ENCODE results near the gene FOXO6. TPM values are rescaled to one million over a fixed set of nuclear protein-coding genes. Genes with fewer than 3 reads are reported as not detected.

Gene FOXO6
- total RNA-seq, 1 experiment from 2014 or later = 0.47 TPM

GRCh38 chr1:41424581-41425118, 63.4 kb downstream of the FOXO6 start:
- peaks cover 14% of the 10 kb centered on the region for H3K27me3 Mint-ChIP-seq (ENCODE audit: unreplicated experiment)
- H3K36me3 Mint-ChIP-seq (ENCODE audit: insufficient read depth, unreplicated experiment) = no peaks in the 10 kb centered on the region
- peaks cover 3% of the 10 kb centered on the region for H3K4me1 Mint-ChIP-seq (ENCODE audit: low read depth, unreplicated experiment)
- no peak overlapping the region for H3K4me3 Mint-ChIP-seq (ENCODE audit: low read depth, unreplicated experiment)
- BruUV-seq (replicated peaks) = no TSS peak
- H3K27ac Mint-ChIP-seq (ENCODE audit: unreplicated experiment) = no peak overlapping the region
- no peak for DNase-seq
- no peaks in the 10 kb centered on the region for H3K9me3 Mint-ChIP-seq (ENCODE audit: low read depth, unreplicated experiment)
- intact Hi-C loops (cut with micrococcal nuclease; ENCODE audit: unreplicated experiment) = no loop called here
- CTCF ChIA-PET = no interaction called here
- TF ChIP-seq, protein P1, sequence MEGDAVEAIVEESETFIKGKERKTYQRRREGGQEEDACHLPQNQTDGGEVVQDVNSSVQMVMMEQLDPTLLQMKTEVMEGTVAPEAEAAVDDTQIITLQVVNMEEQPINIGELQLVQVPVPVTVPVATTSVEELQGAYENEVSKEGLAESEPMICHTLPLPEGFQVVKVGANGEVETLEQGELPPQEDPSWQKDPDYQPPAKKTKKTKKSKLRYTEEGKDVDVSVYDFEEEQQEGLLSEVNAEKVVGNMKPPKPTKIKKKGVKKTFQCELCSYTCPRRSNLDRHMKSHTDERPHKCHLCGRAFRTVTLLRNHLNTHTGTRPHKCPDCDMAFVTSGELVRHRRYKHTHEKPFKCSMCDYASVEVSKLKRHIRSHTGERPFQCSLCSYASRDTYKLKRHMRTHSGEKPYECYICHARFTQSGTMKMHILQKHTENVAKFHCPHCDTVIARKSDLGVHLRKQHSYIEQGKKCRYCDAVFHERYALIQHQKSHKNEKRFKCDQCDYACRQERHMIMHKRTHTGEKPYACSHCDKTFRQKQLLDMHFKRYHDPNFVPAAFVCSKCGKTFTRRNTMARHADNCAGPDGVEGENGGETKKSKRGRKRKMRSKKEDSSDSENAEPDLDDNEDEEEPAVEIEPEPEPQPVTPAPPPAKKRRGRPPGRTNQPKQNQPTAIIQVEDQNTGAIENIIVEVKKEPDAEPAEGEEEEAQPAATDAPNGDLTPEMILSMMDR (IDR thresholded peaks at IDR 0.05; ENCODE audit: unreplicated experiment) = no peak

DNA sequence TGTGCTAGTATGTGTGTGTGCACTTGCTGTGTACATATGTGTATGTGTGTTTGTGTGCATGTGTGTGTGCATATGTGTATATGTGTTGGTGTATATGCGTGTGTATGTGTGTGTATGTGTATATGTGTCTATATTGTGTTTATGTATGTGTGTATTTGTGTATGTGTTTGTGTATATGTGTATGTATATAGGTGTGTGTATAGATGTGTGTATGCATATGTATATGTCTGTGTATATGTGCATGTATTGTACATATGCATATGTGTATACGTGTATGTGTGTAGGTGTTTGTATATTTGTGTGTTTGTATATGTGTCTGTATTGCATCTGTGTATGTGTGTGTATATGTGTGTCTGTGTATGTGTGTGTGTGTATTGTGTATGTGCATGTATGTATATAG, 64.1 kb downstream of the FOXO6 start:
- BruUV-seq (replicated peaks) = no TSS peak
- Mint-ChIP-seq H3K9me3 (ENCODE audit: low read depth, unreplicated experiment) (no peaks in the 10 kb centered on the region), H3K4me1 (ENCODE audit: low read depth, unreplicated experiment) (no peaks in the 10 kb centered on the region), H3K4me3 (ENCODE audit: low read depth, unreplicated experiment) (no peak overlapping the region), H3K36me3 (ENCODE audit: insufficient read depth, unreplicated experiment) (no peaks in the 10 kb centered on the region), H3K27ac (ENCODE audit: unreplicated experiment) (no peak overlapping the region), H3K27me3 (ENCODE audit: unreplicated experiment) (peaks cover 14% of the 10 kb centered on the region)
- DNase-seq = no peak
- CTCF ChIA-PET = no interaction called here
- TF ChIP-seq, protein P1 (IDR thresholded peaks at IDR 0.05; ENCODE audit: unreplicated experiment) = no peak
- intact Hi-C loops (cut with micrococcal nuclease; ENCODE audit: unreplicated experiment) = no loop called here

DNA sequence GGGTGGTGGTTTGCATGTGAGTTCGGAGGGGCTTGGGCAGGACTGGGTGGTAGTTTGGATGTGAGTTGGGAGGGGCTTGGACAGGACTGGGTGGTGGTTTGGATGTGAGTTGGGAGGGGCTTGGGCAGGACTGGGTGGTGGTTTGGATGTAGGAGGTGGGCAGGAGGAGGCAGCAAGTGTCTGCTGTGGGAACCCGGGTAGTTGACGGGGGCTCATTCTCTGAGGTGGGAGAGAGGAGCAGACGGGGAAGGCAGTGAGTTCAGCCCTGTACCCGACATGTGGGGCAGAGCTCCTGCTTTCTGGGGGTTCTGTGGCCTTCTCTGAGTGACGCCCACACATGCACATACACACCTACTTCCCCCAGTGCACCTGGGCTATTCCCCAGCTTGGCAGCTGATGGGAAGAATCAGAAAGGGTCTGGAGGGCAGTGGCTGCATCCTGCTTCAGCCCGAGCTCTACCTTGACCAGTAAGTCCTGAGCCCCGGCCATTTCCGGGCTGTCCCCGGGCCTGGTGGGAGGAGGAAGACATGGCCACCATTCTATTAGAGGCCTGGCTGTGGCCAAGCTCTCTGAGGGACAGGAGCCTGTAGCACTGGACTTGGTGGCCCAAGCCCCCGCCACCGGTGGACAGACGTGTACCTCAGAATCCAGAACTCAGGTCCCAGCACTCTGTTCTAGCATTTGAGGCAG, 65.1 kb downstream of the FOXO6 start:
- no peak overlapping the region for H3K27ac Mint-ChIP-seq (ENCODE audit: unreplicated experiment)
- intact Hi-C loops (cut with micrococcal nuclease; ENCODE audit: unreplicated experiment) = no loop called here
- DNase-seq = no peak
- BruUV-seq (replicated peaks) = no TSS peak
- TF ChIP-seq, protein P1 (IDR thresholded peaks at IDR 0.05; ENCODE audit: unreplicated experiment) = no peak
- no peaks in the 10 kb centered on the region for H3K9me3 Mint-ChIP-seq (ENCODE audit: low read depth, unreplicated experiment)
- no peak overlapping the region for H3K4me3 Mint-ChIP-seq (ENCODE audit: low read depth, unreplicated experiment)
- CTCF ChIA-PET = no interaction called here
- no peaks in the 10 kb centered on the region for H3K4me1 Mint-ChIP-seq (ENCODE audit: low read depth, unreplicated experiment)
- H3K27me3 Mint-ChIP-seq (ENCODE audit: unreplicated experiment) = peaks cover 14% of the 10 kb centered on the region
- no peaks in the 10 kb centered on the region for H3K36me3 Mint-ChIP-seq (ENCODE audit: insufficient read depth, unreplicated experiment)

DNA sequence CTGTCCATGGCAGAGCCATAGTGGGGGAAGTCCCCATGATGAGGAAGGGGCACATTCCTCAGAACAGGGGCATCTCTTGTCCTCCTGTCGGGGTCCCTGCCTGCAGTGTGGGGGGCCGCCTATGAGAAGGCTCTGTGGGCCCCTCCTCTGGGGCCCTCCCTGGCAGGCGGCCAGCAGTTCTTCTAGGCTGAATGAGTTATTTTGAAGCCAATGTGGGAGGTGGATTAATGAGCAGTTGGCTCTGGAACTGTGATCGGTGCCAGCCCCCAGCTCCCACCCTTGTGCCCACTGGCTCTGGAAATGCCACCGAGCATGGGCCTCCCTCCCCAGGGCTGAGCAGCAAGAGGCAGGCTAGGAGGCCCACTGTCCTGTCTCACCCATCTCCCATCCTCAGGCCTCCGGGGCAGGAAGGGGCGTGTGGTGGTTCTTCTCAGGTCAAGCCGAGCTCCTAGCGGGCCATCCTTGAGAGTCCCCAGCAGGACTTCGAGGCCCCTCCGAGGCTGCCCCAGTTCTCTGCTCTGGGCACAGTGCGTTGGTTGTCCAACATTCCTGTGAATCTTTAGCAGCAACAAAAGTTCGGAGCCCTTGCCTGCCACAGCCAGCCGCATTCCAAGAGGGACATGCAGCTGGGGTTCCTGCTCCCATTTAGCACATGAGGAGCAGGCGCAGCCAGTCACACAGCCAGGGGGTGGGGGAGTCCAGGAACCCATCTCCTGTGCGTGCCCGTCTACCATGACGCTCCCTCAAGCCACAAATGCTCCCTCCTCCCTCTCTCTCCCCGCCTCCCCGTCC, 66.1 kb downstream of the FOXO6 start:
- intact Hi-C loops (cut with micrococcal nuclease; ENCODE audit: unreplicated experiment) = no loop called here
- no peak for DNase-seq
- peaks cover 14% of the 10 kb centered on the region for H3K27me3 Mint-ChIP-seq (ENCODE audit: unreplicated experiment)
- CTCF ChIA-PET = no interaction called here
- TF ChIP-seq, protein P1 (IDR thresholded peaks at IDR 0.05; ENCODE audit: unreplicated experiment) = no peak
- no TSS peak for BruUV-seq (replicated peaks)
- H3K4me1 Mint-ChIP-seq (ENCODE audit: low read depth, unreplicated experiment) = peaks cover 2% of the 10 kb centered on the region
- H3K27ac Mint-ChIP-seq (ENCODE audit: unreplicated experiment) = no peak overlapping the region
- H3K36me3 Mint-ChIP-seq (ENCODE audit: insufficient read depth, unreplicated experiment) = no peaks in the 10 kb centered on the region
- no peaks in the 10 kb centered on the region for H3K9me3 Mint-ChIP-seq (ENCODE audit: low read depth, unreplicated experiment)
- no peak overlapping the region for H3K4me3 Mint-ChIP-seq (ENCODE audit: low read depth, unreplicated experiment)

Measured in Calu3 (cell line).